Stimulated activated naive CD8-positive, alpha-beta T cell treated with anti-CD3 and anti-CD28 coated beads, Interleukin-15, Interleukin-2, amounts not matched to agents 100 ng/mL and 50 ng/mL, for 24 hours (primary cell): ENCODE results near the gene MARVELD2.
"Not testable (repeated sequence)": the region's sequence is repeated elsewhere in the genome, so short reads cannot be mapped to it uniquely, and the experiment has no call there.

Experiments
- H3K27ac Mint-ChIP-seq: one replicate; pipeline ENCODE4 v1.8.0; 2021; ENCODE audit warnings: mild to moderate bottlenecking, mixed read lengths
- H3K27me3 Mint-ChIP-seq: one replicate; pipeline ENCODE4 v1.8.0; 2021; ENCODE audit warnings: mixed read lengths
- H3K36me3 Mint-ChIP-seq: one replicate; pipeline ENCODE4 v1.8.0; 2021; ENCODE audit warnings: low read depth, mixed read lengths
- H3K4me1 Mint-ChIP-seq: one replicate; pipeline ENCODE4 v1.8.0; 2021; ENCODE audit warnings: low read depth, mixed read lengths
- H3K4me3 Mint-ChIP-seq: one replicate; pipeline ENCODE4 v1.8.0; 2021; ENCODE audit warnings: mild to moderate bottlenecking, mixed read lengths
- H3K9me3 Mint-ChIP-seq: one replicate; pipeline ENCODE4 v1.8.0; 2021; ENCODE audit warnings: mixed read lengths

Gene MARVELD2

GRCh38 chr5:69467442-69468225 lies 52.7 kb downstream of the MARVELD2 start:
- Mint-ChIP-seq H3K9me3 (peaks cover 6% of the 10 kb centered on the region), H3K27me3 (no peaks in the 10 kb centered on the region), H3K27ac (no peak overlapping the region), H3K4me1 (no peaks in the 10 kb centered on the region), H3K4me3 (no peak overlapping the region), H3K36me3 (no peaks in the 10 kb centered on the region)

GRCh38 chr5:69468631-69469030 lies 53.7 kb downstream of the MARVELD2 start:
- peaks cover 6% of the 10 kb centered on the region for H3K9me3 Mint-ChIP-seq
- no peaks in the 10 kb centered on the region for H3K36me3 Mint-ChIP-seq
- H3K4me3 Mint-ChIP-seq: no peak overlapping the region
- H3K27ac Mint-ChIP-seq: no peak overlapping the region
- no peaks in the 10 kb centered on the region for H3K4me1 Mint-ChIP-seq
- no peaks in the 10 kb centered on the region for H3K27me3 Mint-ChIP-seq

- H3K36me3 Mint-ChIP-seq: not testable (repeated sequence)
These were observed 56.6 kb downstream of the MARVELD2 start for GRCh38 chr5:69471516-69471915.

GRCh38 chr5:69472535-69473143 lies 57.7 kb downstream of the MARVELD2 start:
- not testable (repeated sequence) for H3K27me3 Mint-ChIP-seq, H3K27ac Mint-ChIP-seq, H3K9me3 Mint-ChIP-seq, H3K4me1 Mint-ChIP-seq, H3K4me3 Mint-ChIP-seq, H3K36me3 Mint-ChIP-seq

More at GRCh38 chr5:69471516-69471915, 56.6 kb downstream of the MARVELD2 start:
- not testable (repeated sequence) for H3K27ac Mint-ChIP-seq, H3K27me3 Mint-ChIP-seq, H3K4me3 Mint-ChIP-seq, H3K4me1 Mint-ChIP-seq, H3K9me3 Mint-ChIP-seq

GRCh38 chr5:69477170-69477569 lies 62.3 kb downstream of the MARVELD2 start:
- Mint-ChIP-seq H3K27me3 (no peaks in the 10 kb centered on the region), H3K4me1 (no peaks in the 10 kb centered on the region), H3K9me3 (no peaks in the 10 kb centered on the region)

GRCh38 chr5:69478296-69478695 lies 63.4 kb downstream of the MARVELD2 start:
- H3K27me3 Mint-ChIP-seq, H3K9me3 Mint-ChIP-seq, H3K4me3 Mint-ChIP-seq, H3K36me3 Mint-ChIP-seq, H3K4me1 Mint-ChIP-seq, H3K27ac Mint-ChIP-seq: not testable (repeated sequence)

More at GRCh38 chr5:69477170-69477569, 62.3 kb downstream of the MARVELD2 start:
- H3K36me3 Mint-ChIP-seq: no peaks in the 10 kb centered on the region
- no peak overlapping the region for H3K27ac Mint-ChIP-seq
- no peak overlapping the region for H3K4me3 Mint-ChIP-seq

- Mint-ChIP-seq H3K4me1 (no peaks in the 10 kb centered on the region), H3K9me3 (no peaks in the 10 kb centered on the region), H3K27ac (no peak overlapping the region), H3K36me3 (no peaks in the 10 kb centered on the region), H3K4me3 (no peak overlapping the region), H3K27me3 (peaks cover 19% of the 10 kb centered on the region)
These were observed 70.0 kb downstream of the MARVELD2 start for GRCh38 chr5:69484891-69485290.

GRCh38 chr5:69485471-69485870 lies 70.6 kb downstream of the MARVELD2 start:
- H3K36me3 Mint-ChIP-seq: no peaks in the 10 kb centered on the region
- H3K4me1 Mint-ChIP-seq: no peaks in the 10 kb centered on the region
- no peak overlapping the region for H3K27ac Mint-ChIP-seq

GRCh38 chr5:69489246-69489645 lies 74.3 kb downstream of the MARVELD2 start:
- no peak overlapping the region for H3K27ac Mint-ChIP-seq
- H3K9me3 Mint-ChIP-seq: no peaks in the 10 kb centered on the region
- H3K4me3 Mint-ChIP-seq: no peak overlapping the region
- no peaks in the 10 kb centered on the region for H3K36me3 Mint-ChIP-seq
- peaks cover 53% of the 10 kb centered on the region for H3K27me3 Mint-ChIP-seq
- no peaks in the 10 kb centered on the region for H3K4me1 Mint-ChIP-seq

More at GRCh38 chr5:69485471-69485870, 70.6 kb downstream of the MARVELD2 start:
- Mint-ChIP-seq H3K9me3 (no peaks in the 10 kb centered on the region), H3K4me3 (no peak overlapping the region), H3K27me3 (peaks cover 24% of the 10 kb centered on the region)

GRCh38 chr5:69491027-69491426 lies 76.1 kb downstream of the MARVELD2 start:
- Mint-ChIP-seq H3K27me3 (peaks cover 64% of the 10 kb centered on the region), H3K27ac (no peak overlapping the region), H3K9me3 (no peaks in the 10 kb centered on the region), H3K4me1 (no peaks in the 10 kb centered on the region), H3K36me3 (no peaks in the 10 kb centered on the region), H3K4me3 (peak overlapping the region; percentile 8)

- Mint-ChIP-seq H3K9me3 (no peaks in the 10 kb centered on the region), H3K27me3 (peaks cover 64% of the 10 kb centered on the region), H3K4me1 (no peaks in the 10 kb centered on the region)
These were observed 77.0 kb downstream of the MARVELD2 start for GRCh38 chr5:69491838-69492390.

GRCh38 chr5:69492391-69492922 lies 77.5 kb downstream of the MARVELD2 start, which contains the start of gene OCLN:
Gene OCLN (plus strand): TSS chr5:69492790. CDS start chr5:69504245, 11,455 bp downstream.
- no peaks in the 10 kb centered on the region for H3K4me1 Mint-ChIP-seq
- peaks cover 66% of the 10 kb centered on the region for H3K27me3 Mint-ChIP-seq
- H3K36me3 Mint-ChIP-seq: no peaks in the 10 kb centered on the region
- H3K27ac Mint-ChIP-seq: no peak within 1 kb of the TSS
- no peaks in the 10 kb centered on the region for H3K9me3 Mint-ChIP-seq
- peak within 1 kb of the TSS; percentile 74 for H3K4me3 Mint-ChIP-seq

More at GRCh38 chr5:69491838-69492390, 77.0 kb downstream of the MARVELD2 start:
- peak overlapping the region; percentile 74 for H3K4me3 Mint-ChIP-seq
- H3K27ac Mint-ChIP-seq: no peak overlapping the region
- no peaks in the 10 kb centered on the region for H3K36me3 Mint-ChIP-seq

- H3K4me3 Mint-ChIP-seq: peak overlapping the region; percentile 74
- H3K36me3 Mint-ChIP-seq: no peaks in the 10 kb centered on the region
- H3K9me3 Mint-ChIP-seq: no peaks in the 10 kb centered on the region
- peaks cover 66% of the 10 kb centered on the region for H3K27me3 Mint-ChIP-seq
- no peaks in the 10 kb centered on the region for H3K4me1 Mint-ChIP-seq
- H3K27ac Mint-ChIP-seq: no peak overlapping the region
These were observed 78.0 kb downstream of the MARVELD2 start for GRCh38 chr5:69492923-69493395.

GRCh38 chr5:69493396-69494133 lies 78.6 kb downstream of the MARVELD2 start:
- H3K36me3 Mint-ChIP-seq: no peaks in the 10 kb centered on the region
- peaks cover 66% of the 10 kb centered on the region for H3K27me3 Mint-ChIP-seq
- H3K4me3 Mint-ChIP-seq: peak overlapping the region; percentile 74

More at GRCh38 chr5:69493396-69494133, 78.6 kb downstream of the MARVELD2 start:
- Mint-ChIP-seq H3K4me1 (no peaks in the 10 kb centered on the region), H3K9me3 (no peaks in the 10 kb centered on the region), H3K27ac (no peak overlapping the region)
